H1 (cell line): ENCODE results near the gene LIN28A. TPM values are rescaled to one million over a fixed set of nuclear protein-coding genes. Genes with fewer than 3 reads are reported as not detected.

Experiments
- ASH2L ChIP-seq: fragments of 200-600, 300-600 bp; sonication (generic); IDR thresholded peaks from one replicate; pipeline ENCODE4 v1.7.1; 2017; ENCODE audit warnings: low read length
- BRCA1 ChIP-seq: IDR thresholded peaks from 2 replicates; pipeline ENCODE4 v1.6.1; 2012; ENCODE audit warnings: low read depth, low read length, improper control_type of control experiment
- CBX5 ChIP-seq: fragments of 300-800, 300-1000 bp; sonication (generic); IDR thresholded peaks from 2 replicates; pipeline ENCODE4 v1.7.1; 2016; ENCODE audit warnings: antibody characterized with exemption, low read length, low read depth
- CHD1 ChIP-seq: IDR thresholded peaks from 2 replicates; pipeline ENCODE4 v1.6.1; 2012; ENCODE audit warnings: low read depth, low read length, improper control_type of control experiment
- CHD2 ChIP-seq: IDR thresholded peaks from 2 replicates; pipeline ENCODE4 v1.6.1; 2012; ENCODE audit warnings: low read length, improper control_type of control experiment
- CTBP2 ChIP-seq: IDR thresholded peaks from 2 replicates; pipeline ENCODE4 v1.7.0; 2011; ENCODE audit warnings: borderline replicate concordance, mild to moderate bottlenecking, moderate library complexity, mixed read lengths, low read length; ENCODE audit not compliant: insufficient read depth, insufficient read length
- EGR1 ChIP-seq: IDR thresholded peaks from 2 replicates; pipeline ENCODE4 v1.6.1; 2011; ENCODE audit warnings: low read depth, low read length, borderline replicate concordance
- EP300 ChIP-seq, 2 experiments: IDR thresholded peaks; 1 replicate in 1 of 2; 2 replicates in 1 of 2; pipeline ENCODE4 v1.6.1; 2011 to 2012; ENCODE audit warnings: low read depth in 2 of 2, low read length in 2 of 2, mild to moderate bottlenecking in 2 of 2, borderline replicate concordance in 1 of 2, inconsistent platforms in 1 of 2, moderate library complexity in 1 of 2
- GABPA ChIP-seq: IDR thresholded peaks from 2 replicates; pipeline ENCODE4 v1.6.1; 2011; ENCODE audit warnings: mild to moderate bottlenecking, low read length, moderate library complexity, borderline replicate concordance; ENCODE audit not compliant: insufficient read depth
- JUN ChIP-seq: IDR thresholded peaks from 2 replicates; pipeline ENCODE4 v1.6.1; 2011; ENCODE audit warnings: low read depth, mild to moderate bottlenecking, improper control_type of control experiment, low read length
- KDM4A ChIP-seq: IDR thresholded peaks from one replicate; pipeline ENCODE4 v1.7.1; 2012; ENCODE audit warnings: low read depth, mild to moderate bottlenecking, moderate library complexity, low read length, inconsistent platforms; ENCODE audit not compliant: severe bottlenecking
- KDM5A ChIP-seq: fragments of 200-600 bp; IDR thresholded peaks from 2 replicates; pipeline ENCODE4 v1.7.1; 2012; ENCODE audit warnings: mild to moderate bottlenecking, low read length, inconsistent platforms, mixed read lengths
- MAFK ChIP-seq: IDR thresholded peaks from 2 replicates; pipeline ENCODE4 v1.6.1; 2012; ENCODE audit warnings: low read depth, mild to moderate bottlenecking, improper control_type of control experiment, low read length
- MAX ChIP-seq: IDR thresholded peaks from 2 replicates; pipeline ENCODE4 v1.6.1; 2012; ENCODE audit warnings: inconsistent platforms
- SAP30 ChIP-seq: fragments of 300-600 bp; sonication (generic); IDR thresholded peaks from 2 replicates; pipeline ENCODE4 v1.7.1; 2012; ENCODE audit warnings: low read length, moderate library complexity, mild to moderate bottlenecking, inconsistent platforms; ENCODE audit not compliant: insufficient read depth, insufficient replicate concordance
- SIN3A ChIP-seq, 2 experiments: IDR thresholded peaks in 1 of 2; conservative IDR thresholded peaks in 1 of 2; 2 replicates each; pipeline ENCODE4 v1.6.1; 2011 to 2012; ENCODE audit warnings: low read length in 2 of 2, improper control_type of control experiment in 1 of 2, low read depth in 1 of 2, mild to moderate bottlenecking in 1 of 2
- SIX5 ChIP-seq: IDR thresholded peaks from 2 replicates; pipeline ENCODE4 v1.6.1; 2011; ENCODE audit warnings: mild to moderate bottlenecking, low read depth, low read length
- SP1 ChIP-seq: IDR thresholded peaks from 2 replicates; pipeline ENCODE4 v1.6.1; 2011; ENCODE audit warnings: low read depth, low read length
- SP2 ChIP-seq: IDR thresholded peaks from 2 replicates; pipeline ENCODE4 v1.6.1; 2012; ENCODE audit warnings: mild to moderate bottlenecking, low read length, inconsistent platforms
- SRF ChIP-seq: IDR thresholded peaks from 2 replicates; pipeline ENCODE4 v1.6.1; 2011; ENCODE audit warnings: mild to moderate bottlenecking, low read depth, low read length, moderate library complexity
- TEAD4 ChIP-seq: IDR thresholded peaks from 2 replicates; pipeline ENCODE4 v1.6.1; 2012; ENCODE audit warnings: low read depth, low read length, inconsistent platforms, mixed read lengths
- polyA plus RNA-seq, 7 experiments: library from polyadenylated mRNA; depleted of rRNA in 3 of 7; stranded (reverse) in 5 of 7; unstranded in 2 of 7; fragments of >200 nt in 5 of 7; fragments of 200-250 nt in 2 of 7; gene quantifications; 1 replicate in 5 of 7; 2 replicates in 1 of 7; 4 replicates in 1 of 7; pipeline versions ENCODE4 v1.2.1 to v1.2.3, GENCODE V29; 2011 to 2013; ENCODE audit warnings: missing spikeins in 2 of 7, mixed read lengths in 2 of 7
- total RNA-seq: library from RNA; stranded (reverse); fragmentation: NEBNext Ultra II Directional; extraction: Animal tissue kit (Norgen Biotek cat#: 25700); gene quantifications from 2 replicates; pipeline ENCODE4 v1.2.1, GENCODE V29; 2021
- TF ChIP-seq, protein P1 (sequence below): IDR thresholded peaks from 2 replicates; pipeline ENCODE4 v1.6.1; 2012; ENCODE audit warnings: low read length, inconsistent platforms

LIN28A gene
- total and polyA plus RNA-seq, 2 of the 8 experiments (the other 6 are each of a cell fraction or from before 2014, with no cell fraction given): 403 to 1,486 TPM

GRCh38 chr1:26431979-26432695, 21.5 kb downstream of the LIN28A start, which contains the start of gene DHDDS (continued):
- peak; percentile 21; the same call in 1 of the 2 replicates for TF ChIP-seq GABPA
- TF ChIP-seq EGR1: 0 out of 2 replicates have a peak, but pooled peaks have one; percentile 56
- TF ChIP-seq CTBP2: peak; percentile 61
- TF ChIP-seq CHD2: peak; percentile 71; the same call in 1 of the 2 replicates
- TF ChIP-seq TEAD4: peak; percentile 45
- no peak for TF ChIP-seq SIX5
- TF ChIP-seq MAX: peak; percentile 100
- TF ChIP-seq SP1: peak; percentile 88
- TF ChIP-seq EP300 (IDR thresholded peaks at IDR 0.05; ENCODE audit: borderline replicate concordance in 1 of 2, low read depth in 2 of 2, low read length in 2 of 2): peak in 1 of 2 experiments; percentile 90; a peak in 2 of 3 replicates
- no peak for TF ChIP-seq JUN
- TF ChIP-seq BRCA1: peak; percentile 63
- TF ChIP-seq SP2: no peak
- peak; percentile 94 for TF ChIP-seq ASH2L
- no peak for TF ChIP-seq CHD1
- TF ChIP-seq, protein P1, sequence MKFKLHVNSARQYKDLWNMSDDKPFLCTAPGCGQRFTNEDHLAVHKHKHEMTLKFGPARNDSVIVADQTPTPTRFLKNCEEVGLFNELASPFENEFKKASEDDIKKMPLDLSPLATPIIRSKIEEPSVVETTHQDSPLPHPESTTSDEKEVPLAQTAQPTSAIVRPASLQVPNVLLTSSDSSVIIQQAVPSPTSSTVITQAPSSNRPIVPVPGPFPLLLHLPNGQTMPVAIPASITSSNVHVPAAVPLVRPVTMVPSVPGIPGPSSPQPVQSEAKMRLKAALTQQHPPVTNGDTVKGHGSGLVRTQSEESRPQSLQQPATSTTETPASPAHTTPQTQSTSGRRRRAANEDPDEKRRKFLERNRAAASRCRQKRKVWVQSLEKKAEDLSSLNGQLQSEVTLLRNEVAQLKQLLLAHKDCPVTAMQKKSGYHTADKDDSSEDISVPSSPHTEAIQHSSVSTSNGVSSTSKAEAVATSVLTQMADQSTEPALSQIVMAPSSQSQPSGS: peak; percentile 58; the same call in 1 of the 2 replicates
- peak; percentile 57 for TF ChIP-seq SAP30
- TF ChIP-seq SIN3A (conservative IDR thresholded peaks at IDR 0.05 in 1 of 2, IDR thresholded peaks at IDR 0.05 in 1 of 2; ENCODE audit: low read depth in 1 of 2, low read length in 2 of 2): peak; percentile 91 to 92; a peak in 3 of 4 replicates
- peak; percentile 99 for TF ChIP-seq KDM4A
- TF ChIP-seq SRF: peak; percentile 83
- TF ChIP-seq MAFK: no peak
- peak; percentile 82 for TF ChIP-seq KDM5A
- TF ChIP-seq CBX5: no peak
